Measurements from ENCODE around the gene HSD3B7.
A peak's percentile ranks its signal among the peaks of the same experiment; 100 is the strongest.

HSD3B7 gene

GRCh38 chr16:30984669-30985400, at the start of gene HSD3B7:
TSS of gene HSD3B7 (plus strand) at chr16:30985207. CDS start at chr16:30985659, 452 bp downstream.
- TF ChIP-seq EGR1 (IDR thresholded peaks at IDR 0.05) (no peak), CEBPB (IDR thresholded peaks at IDR 0.05) (no peak), RAD21 (IDR thresholded peaks at IDR 0.05; ENCODE audit: low read depth) (peak; percentile 78), ZBTB7A (IDR thresholded peaks at IDR 0.05; ENCODE audit: low read depth) (peak; percentile 59)

GRCh38 chr16:30937692-30938091, 47.3 kb upstream of the HSD3B7 start:
- TF ChIP-seq CEBPB (IDR thresholded peaks at IDR 0.05) = no peak
- no peak for TF ChIP-seq TCF12 (IDR thresholded peaks at IDR 0.05; ENCODE audit: low read depth)
- TF ChIP-seq REST (IDR thresholded peaks at IDR 0.05; ENCODE audit: low read depth) = no peak
- TF ChIP-seq NFIC (IDR thresholded peaks at IDR 0.05) = no peak
- no peak for TF ChIP-seq TAF1 (IDR thresholded peaks at IDR 0.05; ENCODE audit: low read depth)
- TF ChIP-seq ZBTB7A (IDR thresholded peaks at IDR 0.05; ENCODE audit: low read depth) = no peak
- no peak for TF ChIP-seq YY1 (IDR thresholded peaks at IDR 0.05; ENCODE audit: low read depth)
- no peak for TF ChIP-seq RAD21 (IDR thresholded peaks at IDR 0.05; ENCODE audit: low read depth)
- TF ChIP-seq EP300 (IDR thresholded peaks at IDR 0.05; ENCODE audit: borderline replicate concordance) = no peak
- no peak for TF ChIP-seq USF1 (IDR thresholded peaks at IDR 0.05)
- no peak for TF ChIP-seq EGR1 (IDR thresholded peaks at IDR 0.05)
- TF ChIP-seq CREB1 (IDR thresholded peaks at IDR 0.05; ENCODE audit: low read depth) = no peak
- TF ChIP-seq MAX (IDR thresholded peaks at IDR 0.05) = no peak
- no peak for TF ChIP-seq FOXM1 (IDR thresholded peaks at IDR 0.05; ENCODE audit: borderline replicate concordance, low read depth)
- TF ChIP-seq TEAD4 (IDR thresholded peaks at IDR 0.05) = no peak

GRCh38 chr16:30941600-30942425, 43.2 kb upstream of the HSD3B7 start:
- TF ChIP-seq TCF12 (IDR thresholded peaks at IDR 0.05; ENCODE audit: low read depth) (no peak), NFIC (IDR thresholded peaks at IDR 0.05) (no peak), CEBPB (IDR thresholded peaks at IDR 0.05) (no peak), CREB1 (IDR thresholded peaks at IDR 0.05; ENCODE audit: low read depth) (no peak), MAX (IDR thresholded peaks at IDR 0.05) (peak; percentile 63; the same call in 1 of the 2 replicates), EGR1 (IDR thresholded peaks at IDR 0.05) (no peak), RAD21 (IDR thresholded peaks at IDR 0.05; ENCODE audit: low read depth) (peak; percentile 74), USF1 (IDR thresholded peaks at IDR 0.05) (0 out of 2 replicates have a peak, but pooled peaks have one; percentile 27), TEAD4 (IDR thresholded peaks at IDR 0.05) (no peak), TAF1 (IDR thresholded peaks at IDR 0.05; ENCODE audit: low read depth) (no peak), FOXM1 (IDR thresholded peaks at IDR 0.05; ENCODE audit: borderline replicate concordance, low read depth) (no peak)

GRCh38 chr16:30942426-30942806, 42.6 kb upstream of the HSD3B7 start:
- no peak for TF ChIP-seq EP300 (IDR thresholded peaks at IDR 0.05; ENCODE audit: borderline replicate concordance)
- TF ChIP-seq YY1 (IDR thresholded peaks at IDR 0.05; ENCODE audit: low read depth) = no peak
- no peak for TF ChIP-seq USF1 (IDR thresholded peaks at IDR 0.05)
- TF ChIP-seq EGR1 (IDR thresholded peaks at IDR 0.05) = no peak
- no peak for TF ChIP-seq MAX (IDR thresholded peaks at IDR 0.05)
- TF ChIP-seq TAF1 (IDR thresholded peaks at IDR 0.05; ENCODE audit: low read depth) = no peak
- TF ChIP-seq RAD21 (IDR thresholded peaks at IDR 0.05; ENCODE audit: low read depth) = no peak
- no peak for TF ChIP-seq TCF12 (IDR thresholded peaks at IDR 0.05; ENCODE audit: low read depth)
- TF ChIP-seq REST (IDR thresholded peaks at IDR 0.05; ENCODE audit: low read depth) = no peak

GRCh38 chr16:30944352-30944751, 40.7 kb upstream of the HSD3B7 start:
- TF ChIP-seq TAF1 (IDR thresholded peaks at IDR 0.05; ENCODE audit: low read depth) = no peak
- no peak for TF ChIP-seq EP300 (IDR thresholded peaks at IDR 0.05; ENCODE audit: borderline replicate concordance)
- no peak for TF ChIP-seq YY1 (IDR thresholded peaks at IDR 0.05; ENCODE audit: low read depth)
- TF ChIP-seq REST (IDR thresholded peaks at IDR 0.05; ENCODE audit: low read depth) = no peak
- no peak for TF ChIP-seq FOXM1 (IDR thresholded peaks at IDR 0.05; ENCODE audit: borderline replicate concordance, low read depth)
- TF ChIP-seq USF1 (IDR thresholded peaks at IDR 0.05) = no peak
- no peak for TF ChIP-seq ZBTB7A (IDR thresholded peaks at IDR 0.05; ENCODE audit: low read depth)
- TF ChIP-seq NFIC (IDR thresholded peaks at IDR 0.05) = no peak
- TF ChIP-seq TEAD4 (IDR thresholded peaks at IDR 0.05) = no peak
- TF ChIP-seq EGR1 (IDR thresholded peaks at IDR 0.05) = no peak
- no peak for TF ChIP-seq CEBPB (IDR thresholded peaks at IDR 0.05)
- no peak for TF ChIP-seq RAD21 (IDR thresholded peaks at IDR 0.05; ENCODE audit: low read depth)
- TF ChIP-seq MAX (IDR thresholded peaks at IDR 0.05) = no peak
- no peak for TF ChIP-seq TCF12 (IDR thresholded peaks at IDR 0.05; ENCODE audit: low read depth)
- no peak for TF ChIP-seq CREB1 (IDR thresholded peaks at IDR 0.05; ENCODE audit: low read depth)

Measured in Ishikawa (cell line).